ENCODE results near the gene EIF3I.

DNA sequence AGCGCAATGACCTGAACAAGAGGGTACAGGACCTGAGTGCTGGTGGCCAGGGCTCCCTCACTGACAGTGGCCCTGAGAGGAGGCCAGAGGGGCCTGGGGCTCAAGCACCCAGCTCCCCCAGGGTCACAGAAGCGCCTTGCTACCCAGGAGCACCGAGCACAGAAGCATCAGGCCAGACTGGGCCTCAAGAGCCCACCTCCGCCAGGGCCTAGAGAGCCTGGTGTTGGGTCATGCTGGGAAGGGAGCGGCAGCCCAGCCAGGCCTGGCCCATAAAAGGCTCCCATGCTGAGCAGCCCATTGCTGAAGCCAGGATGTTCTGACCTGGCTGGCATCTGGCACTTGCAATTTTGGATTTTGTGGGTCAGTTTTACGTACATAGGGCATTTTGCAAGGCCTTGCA, 27.2 kb upstream of the EIF3I start:
- TF ChIP-seq, protein P1, sequence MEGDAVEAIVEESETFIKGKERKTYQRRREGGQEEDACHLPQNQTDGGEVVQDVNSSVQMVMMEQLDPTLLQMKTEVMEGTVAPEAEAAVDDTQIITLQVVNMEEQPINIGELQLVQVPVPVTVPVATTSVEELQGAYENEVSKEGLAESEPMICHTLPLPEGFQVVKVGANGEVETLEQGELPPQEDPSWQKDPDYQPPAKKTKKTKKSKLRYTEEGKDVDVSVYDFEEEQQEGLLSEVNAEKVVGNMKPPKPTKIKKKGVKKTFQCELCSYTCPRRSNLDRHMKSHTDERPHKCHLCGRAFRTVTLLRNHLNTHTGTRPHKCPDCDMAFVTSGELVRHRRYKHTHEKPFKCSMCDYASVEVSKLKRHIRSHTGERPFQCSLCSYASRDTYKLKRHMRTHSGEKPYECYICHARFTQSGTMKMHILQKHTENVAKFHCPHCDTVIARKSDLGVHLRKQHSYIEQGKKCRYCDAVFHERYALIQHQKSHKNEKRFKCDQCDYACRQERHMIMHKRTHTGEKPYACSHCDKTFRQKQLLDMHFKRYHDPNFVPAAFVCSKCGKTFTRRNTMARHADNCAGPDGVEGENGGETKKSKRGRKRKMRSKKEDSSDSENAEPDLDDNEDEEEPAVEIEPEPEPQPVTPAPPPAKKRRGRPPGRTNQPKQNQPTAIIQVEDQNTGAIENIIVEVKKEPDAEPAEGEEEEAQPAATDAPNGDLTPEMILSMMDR (IDR thresholded peaks at IDR 0.05; ENCODE audit: insufficient read depth, low read depth, low read length), result no peak
- TF ChIP-seq EZH2 (IDR thresholded peaks at IDR 0.05; ENCODE audit: insufficient read depth, low read length), result no peak
